ENCODE measurements around the gene SYNE1.

- TF ChIP-seq, protein P1, sequence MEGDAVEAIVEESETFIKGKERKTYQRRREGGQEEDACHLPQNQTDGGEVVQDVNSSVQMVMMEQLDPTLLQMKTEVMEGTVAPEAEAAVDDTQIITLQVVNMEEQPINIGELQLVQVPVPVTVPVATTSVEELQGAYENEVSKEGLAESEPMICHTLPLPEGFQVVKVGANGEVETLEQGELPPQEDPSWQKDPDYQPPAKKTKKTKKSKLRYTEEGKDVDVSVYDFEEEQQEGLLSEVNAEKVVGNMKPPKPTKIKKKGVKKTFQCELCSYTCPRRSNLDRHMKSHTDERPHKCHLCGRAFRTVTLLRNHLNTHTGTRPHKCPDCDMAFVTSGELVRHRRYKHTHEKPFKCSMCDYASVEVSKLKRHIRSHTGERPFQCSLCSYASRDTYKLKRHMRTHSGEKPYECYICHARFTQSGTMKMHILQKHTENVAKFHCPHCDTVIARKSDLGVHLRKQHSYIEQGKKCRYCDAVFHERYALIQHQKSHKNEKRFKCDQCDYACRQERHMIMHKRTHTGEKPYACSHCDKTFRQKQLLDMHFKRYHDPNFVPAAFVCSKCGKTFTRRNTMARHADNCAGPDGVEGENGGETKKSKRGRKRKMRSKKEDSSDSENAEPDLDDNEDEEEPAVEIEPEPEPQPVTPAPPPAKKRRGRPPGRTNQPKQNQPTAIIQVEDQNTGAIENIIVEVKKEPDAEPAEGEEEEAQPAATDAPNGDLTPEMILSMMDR (IDR thresholded peaks at IDR 0.05): no peak
- no peak for TF ChIP-seq POLR2A (IDR thresholded peaks at IDR 0.05)
Measured at GRCh38 chr6:152225241-152225934, 411.8 kb downstream of the SYNE1 start.
